Aorta (tissue), 5 donors: ENCODE results near the gene LIMS2. TPM values are rescaled to one million over a fixed set of nuclear protein-coding genes. Genes with fewer than 3 reads are reported as not detected.

Source experiments
- ATAC-seq: fragments of 200-7000 bp; cut with Tn5 transposase; one replicate; pipeline ENCODE4 v1.9.1; 2022; ENCODE audit warnings: moderate library complexity; ENCODE audit not compliant: low FRiP score
- DNase-seq, 2 donors: peaks; one replicate each; pipeline ENCODE4 v3.0.0-alpha.2; 2020
- H3K27ac ChIP-seq, 2 donors: one replicate each; pipeline ENCODE4 v1.5.1; 2013; ENCODE audit warnings: low read length in 2 of 2, mild to moderate bottlenecking in 2 of 2, moderate library complexity in 2 of 2, control low read depth in 1 of 2, inconsistent platforms in 1 of 2, low read depth in 1 of 2
- H3K27me3 ChIP-seq, 2 donors: one replicate each; pipeline ENCODE4 v1.6.1; 2013; ENCODE audit warnings: control low read depth in 1 of 2, low read length in 1 of 2, mild to moderate bottlenecking in 1 of 2, moderate library complexity in 1 of 2; ENCODE audit not compliant: insufficient read depth in 2 of 2, control insufficient read depth in 1 of 2
- H3K36me3 ChIP-seq, 2 donors: one replicate each; pipeline ENCODE4 v1.6.1; 2013; ENCODE audit warnings: control low read depth in 1 of 2, low read length in 1 of 2, mild to moderate bottlenecking in 1 of 2; ENCODE audit not compliant: insufficient read depth in 2 of 2, control insufficient read depth in 1 of 2
- H3K4me1 ChIP-seq, 2 donors: one replicate each; pipeline ENCODE4 v1.6.1; 2013; ENCODE audit warnings: low read length in 2 of 2, control low read depth in 1 of 2, mild to moderate bottlenecking in 1 of 2, moderate library complexity in 1 of 2; ENCODE audit not compliant: insufficient read depth in 2 of 2, control insufficient read depth in 1 of 2
- H3K4me3 ChIP-seq, 2 donors: one replicate each; pipeline ENCODE4 v1.5.1; 2013; ENCODE audit warnings: low read length in 2 of 2, control low read depth in 1 of 2, mild to moderate bottlenecking in 1 of 2
- H3K9me3 ChIP-seq: one replicate; pipeline ENCODE4 v1.6.1; 2013; ENCODE audit warnings: mild to moderate bottlenecking, low read length; ENCODE audit not compliant: control insufficient read depth
- WGBS, 2 donors: extraction: QIAGEN DNeasy Blood & Tissue Kit; methylation state at CpG; one replicate each; pipeline ENCODE4 v1.1.7; 2013; 5-methylcytosine and 5-hydroxymethylcytosine counted together
- intact Hi-C, 2 donors: fragments of 100-400 bp; cut with DNase I; formaldehyde crosslinking; loops; one replicate each; pipeline versions ENCODE4 v1.14.2 to v1.15.0; 2022
- polyA plus RNA-seq, 2 donors: library from polyadenylated mRNA; stranded (reverse); fragments of 200-250 nt; gene quantifications; one replicate each; pipeline ENCODE4 v1.2.3, GENCODE V29; 2013
- total RNA-seq, 2 donors: library from RNA; stranded (reverse); fragmentation: NEBNext Ultra II Directional; extraction: Animal tissue kit (Norgen Biotek cat#: 25700); gene quantifications; one replicate each; pipeline ENCODE4 v1.2.1, GENCODE V29; 2021
- donor health status: healthy with polysubstance abuse.
- donor health status: Bipolar disorder and iron deficiency.
- donor health status: DM: no; HTN: no; CAD: no.
- donor health status: DM: no; HTN: no; CAD: no.
- donor health status: DM: yes; HTN: yes; CAD: no.

Gene LIMS2
- total and polyA plus RNA-seq, 4 donors, result 188 to 2,193 (median 218) TPM

GRCh38 chr2:127653421-127654083, 21.8 kb downstream of the LIMS2 start:
- peak in 1 of 2 donors; percentile 43 for DNase-seq
- Histone ChIP-seq H3K4me3 (no peak overlapping the region), H3K36me3 (peaks cover 0 to 5% of the 10 kb centered on the region in 2 donors), H3K27ac (no peak overlapping the region), H3K4me1 (no peaks in the 10 kb centered on the region), H3K27me3 (no peaks in the 10 kb centered on the region), H3K9me3 (no peaks in the 10 kb centered on the region)
- intact Hi-C loops, result loop anchor here in 1 of 2 donors (5.0 kb wide), 2 partner anchors 44 to 136 kb away; no protein-coding TSS in a partner anchor
- no peak for ATAC-seq
- 76 to 82% methylated on average over 16 of the region's 16 CpGs for WGBS, 2 donors

GRCh38 chr2:127652786-127653357, 22.5 kb downstream of the LIMS2 start:
- 48 to 52% methylated on average over 25 of the region's 25 CpGs for WGBS, 2 donors
- no peaks in the 10 kb centered on the region for H3K9me3 ChIP-seq
- peaks cover 0 to 5% of the 10 kb centered on the region in 2 donors for H3K36me3 ChIP-seq
- peak overlapping the region in 1 of 2 donors; percentile 3 for H3K27ac ChIP-seq
- no peak overlapping the region for H3K4me3 ChIP-seq
- intact Hi-C loops, result loop anchor here in 1 of 2 donors (5.0 kb wide), 2 partner anchors 44 to 136 kb away; no protein-coding TSS in a partner anchor
- H3K4me1 ChIP-seq, result no peaks in the 10 kb centered on the region
- DNase-seq, result peak in 1 of 2 donors; percentile 38
- no peaks in the 10 kb centered on the region for H3K27me3 ChIP-seq
- ATAC-seq, result no peak

GRCh38 chr2:127651971-127652550, 23.3 kb downstream of the LIMS2 start:
- H3K27ac ChIP-seq, result peak overlapping the region in 1 of 2 donors; percentile 20
- intact Hi-C loops, result loop anchor here in 1 of 2 donors (5.0 kb wide), 2 partner anchors 45 to 135 kb away; no protein-coding TSS in a partner anchor
- no peaks in the 10 kb centered on the region for H3K27me3 ChIP-seq
- whole genome bisulfite sequencing, 2 donors, result 51 to 57% methylated on average over 14 of the region's 14 CpGs
- ATAC-seq (peak; percentile 12), DNase-seq (peak in 1 of 2 donors; percentile 62)
- peaks cover 0 to 5% of the 10 kb centered on the region in 2 donors for H3K36me3 ChIP-seq
- no peak overlapping the region for H3K4me3 ChIP-seq
- H3K9me3 ChIP-seq, result no peaks in the 10 kb centered on the region
- no peaks in the 10 kb centered on the region for H3K4me1 ChIP-seq

- ATAC-seq, result no peak
- H3K27me3 ChIP-seq, result no peaks in the 10 kb centered on the region
- peak in 1 of 2 donors; percentile 50 for DNase-seq
- H3K36me3 ChIP-seq, result peaks cover 0 to 3% of the 10 kb centered on the region in 2 donors
- H3K9me3 ChIP-seq, result no peaks in the 10 kb centered on the region
- intact Hi-C loops, result loop anchor here in 1 of 2 donors (5.0 kb wide), 2 partner anchors 46 to 134 kb away; no protein-coding TSS in a partner anchor
- peak overlapping the region in 1 of 2 donors; percentile 22 for H3K27ac ChIP-seq
- H3K4me1 ChIP-seq, result no peaks in the 10 kb centered on the region
- H3K4me3 ChIP-seq, result no peak overlapping the region
- 84 to 95% methylated on average over 29 of the region's 29 CpGs for WGBS, 2 donors
These were observed 23.9 kb downstream of the LIMS2 start for GRCh38 chr2:127651381-127651809.

- intact Hi-C loops, result loop anchor here in 1 of 2 donors (5.0 kb wide), 2 partner anchors 46 to 134 kb away; no protein-coding TSS in a partner anchor
- DNase-seq (peak in 1 of 2 donors; percentile 56), ATAC-seq (no peak)
- Histone ChIP-seq H3K36me3 (peaks cover 0 to 3% of the 10 kb centered on the region in 2 donors), H3K27me3 (no peaks in the 10 kb centered on the region), H3K27ac (peak overlapping the region in 1 of 2 donors; percentile 33), H3K4me1 (no peaks in the 10 kb centered on the region), H3K4me3 (no peak overlapping the region), H3K9me3 (no peaks in the 10 kb centered on the region)
- WGBS, 2 donors, result 61 to 64% methylated on average over 28 of the region's 28 CpGs
These were observed 24.4 kb downstream of the LIMS2 start for GRCh38 chr2:127650785-127651380.

- intact Hi-C loops, result loop anchor here in 1 of 2 donors (5.0 kb wide), 2 partner anchors 47 to 133 kb away; no protein-coding TSS in a partner anchor
- H3K36me3 ChIP-seq, result peaks cover 0 to 3% of the 10 kb centered on the region in 2 donors
- H3K27me3 ChIP-seq, result no peaks in the 10 kb centered on the region
- H3K4me1 ChIP-seq, result no peaks in the 10 kb centered on the region
- no peaks in the 10 kb centered on the region for H3K9me3 ChIP-seq
- ATAC-seq (no peak), DNase-seq (peak in 1 of 2 donors; percentile 50)
- H3K4me3 ChIP-seq, result no peak overlapping the region
- peak overlapping the region in 1 of 2 donors; percentile 33 for H3K27ac ChIP-seq
- 47 to 49% methylated on average over 17 of the region's 17 CpGs for WGBS, 2 donors
These were observed 25.1 kb downstream of the LIMS2 start for GRCh38 chr2:127650041-127650784.

GRCh38 chr2:127649684-127650040, 25.7 kb downstream of the LIMS2 start:
- peaks cover 0 to 3% of the 10 kb centered on the region in 2 donors for H3K36me3 ChIP-seq
- H3K4me1 ChIP-seq, result no peaks in the 10 kb centered on the region

More at GRCh38 chr2:127649684-127650040, 25.7 kb downstream of the LIMS2 start:
- WGBS, 2 donors, result 7 to 10% methylated on average over 7 of the region's 7 CpGs
- intact Hi-C loops, result loop anchor here (5.0 kb wide), 3 partner anchors 43 to 132 kb away; no protein-coding TSS in a partner anchor
- Histone ChIP-seq H3K27ac (peak overlapping the region in 1 of 2 donors; percentile 33), H3K4me3 (no peak overlapping the region), H3K9me3 (no peaks in the 10 kb centered on the region), H3K27me3 (no peaks in the 10 kb centered on the region)
- peak; percentile 89 for DNase-seq
- peak; percentile 69 for ATAC-seq
